HG03159 (cell line): ENCODE measurements around the gene CDIP1.

Experiments
- ATAC-seq: cut with Tn5 transposase; IDR thresholded peaks from one replicate; pipeline ENCODE4 v1.9.1; 2021; ENCODE audit warnings: mild to moderate bottlenecking, moderate library complexity; ENCODE audit not compliant: unreplicated experiment

Gene CDIP1

GRCh38 chr16:4460936-4461249, 77.7 kb downstream of the CDIP1 start:
- ATAC-seq: no peak
